GM23338 (cell line): Measurements from ENCODE around the gene PITRM1. TPM values are rescaled to one million over a fixed set of nuclear protein-coding genes. Genes with fewer than 3 reads are reported as not detected.

Experiments used
- ATAC-seq: fragments of 200-7000 bp; cut with Tn5 transposase; 3 replicates; pipeline ENCODE4 v1.9.1; 2020
- DNase-seq: peaks from one replicate; pipeline ENCODE4 v3.0.0-alpha.2; 2015; ENCODE audit warnings: low spot score
- H2AFZ ChIP-seq: fragments of 200-600 bp; sonication (generic); 2 replicates; pipeline ENCODE4 v1.8.0; 2016; ENCODE audit warnings: antibody characterized with exemption, mild to moderate bottlenecking, moderate library complexity
- H3F3A ChIP-seq: fragments of 200-600 bp; sonication (generic); replicated peaks from 2 replicates; pipeline ENCODE4 v1.8.0; 2017; ENCODE audit warnings: antibody characterized with exemption, mixed run types, low read depth
- H3K27ac ChIP-seq: fragments of 200-600 bp; sonication (generic); 2 replicates; pipeline ENCODE4 v1.6.1; 2016; ENCODE audit warnings: low read depth
- H3K27me3 ChIP-seq: fragments of 200-600 bp; sonication (generic); 2 replicates; pipeline ENCODE4 v1.8.0; 2016; ENCODE audit warnings: mild to moderate bottlenecking, mixed run types, moderate library complexity; ENCODE audit not compliant: insufficient read depth
- H3K36me3 ChIP-seq: fragments of 200-600 bp; sonication (generic); 2 replicates; pipeline ENCODE4 v1.8.0; 2016; ENCODE audit warnings: mild to moderate bottlenecking; ENCODE audit not compliant: insufficient read depth
- H3K4me1 ChIP-seq: fragments of 200-600 bp; sonication (generic); 2 replicates; pipeline ENCODE4 v1.8.0; 2016; ENCODE audit warnings: mild to moderate bottlenecking, moderate library complexity; ENCODE audit not compliant: insufficient read depth
- H3K4me2 ChIP-seq: fragments of 200-600 bp; sonication (generic); 2 replicates; pipeline ENCODE4 v1.7.1; 2017; ENCODE audit warnings: mixed run types
- H3K4me3 ChIP-seq: fragments of 200-600 bp; sonication (generic); 2 replicates; pipeline ENCODE4 v1.6.1; 2016; ENCODE audit warnings: mixed run types
- H3K79me2 ChIP-seq: fragments of 200-600 bp; sonication (generic); replicated peaks from 2 replicates; pipeline ENCODE4 v1.8.0; 2017; ENCODE audit warnings: mild to moderate bottlenecking; ENCODE audit not compliant: insufficient read depth
- H3K9me2 ChIP-seq: fragments of 200-600 bp; sonication (generic); 2 replicates; pipeline ENCODE4 v1.8.0; 2017; ENCODE audit not compliant: insufficient read depth
- H4K20me1 ChIP-seq: fragments of 200-600 bp; sonication (generic); replicated peaks from 2 replicates; pipeline ENCODE4 v1.8.0; 2017; ENCODE audit warnings: mild to moderate bottlenecking; ENCODE audit not compliant: insufficient read depth
- H3K27ac Mint-ChIP-seq: 2 replicates; pipeline ENCODE4 v1.8.0; 2020; ENCODE audit warnings: inconsistent platforms, mild to moderate bottlenecking, moderate library complexity, mixed read lengths
- H3K27me3 Mint-ChIP-seq: 3 replicates; pipeline ENCODE4 v1.8.0; 2022; ENCODE audit warnings: low read depth, mild to moderate bottlenecking, moderate library complexity, mixed read lengths, inconsistent platforms; ENCODE audit not compliant: insufficient read depth, poor library complexity
- H3K36me3 Mint-ChIP-seq: 3 replicates; pipeline ENCODE4 v1.8.0; 2021; ENCODE audit warnings: low read depth, mild to moderate bottlenecking, inconsistent platforms, moderate library complexity, mixed read lengths
- H3K4me1 Mint-ChIP-seq: 3 replicates; pipeline ENCODE4 v1.8.0; 2020; ENCODE audit warnings: mild to moderate bottlenecking, inconsistent platforms, mixed read lengths
- H3K4me3 Mint-ChIP-seq: 3 replicates; pipeline ENCODE4 v1.8.0; 2021; ENCODE audit warnings: moderate library complexity, mild to moderate bottlenecking, inconsistent platforms, mixed read lengths
- H3K9me3 Mint-ChIP-seq: 3 replicates; pipeline ENCODE4 v1.8.0; 2020; ENCODE audit warnings: moderate library complexity, mild to moderate bottlenecking, inconsistent platforms, mixed read lengths
- CREB1 ChIP-seq: fragments of 250-450 bp; sonication (Bioruptor Pico); IDR thresholded peaks from 2 replicates; pipeline ENCODE4 v1.5.0; 2020; ENCODE audit warnings: low read depth, mild to moderate bottlenecking, moderate library complexity
- ETS1 ChIP-seq: IDR thresholded peaks from 2 replicates; pipeline ENCODE4 v1.6.1; 2016; ENCODE audit warnings: antibody characterized with exemption
- EZH2 ChIP-seq: fragments of 200-600 bp; sonication (generic); IDR thresholded peaks from one replicate; pipeline ENCODE4 v1.8.0; 2017; ENCODE audit warnings: antibody characterized with exemption, mild to moderate bottlenecking, low read depth; ENCODE audit not compliant: unreplicated experiment
- EZH2phosphoT487 ChIP-seq: fragments of 200-600 bp; sonication (generic); IDR thresholded peaks from one replicate; pipeline ENCODE4 v1.8.1; 2018; ENCODE audit warnings: antibody characterized with exemption; ENCODE audit not compliant: unreplicated experiment
- NANOG ChIP-seq: IDR thresholded peaks from 2 replicates; pipeline ENCODE4 v1.6.1; 2016; ENCODE audit warnings: antibody characterized with exemption, borderline replicate concordance
- POLR2AphosphoS5 ChIP-seq: IDR thresholded peaks from 2 replicates; pipeline ENCODE4 v1.6.1; 2016; ENCODE audit warnings: antibody characterized with exemption, low read depth
- ZNF331 ChIP-seq: fragments of 250-450 bp; sonication (Bioruptor Pico); IDR thresholded peaks from 2 replicates; pipeline ENCODE4 v1.5.0; 2020; ENCODE audit warnings: low read depth, mild to moderate bottlenecking, moderate library complexity
- ZNF462 ChIP-seq: fragments of 250-450 bp; sonication (Bioruptor Pico); IDR thresholded peaks from 2 replicates; pipeline ENCODE4 v1.5.0; 2020; ENCODE audit warnings: mild to moderate bottlenecking, moderate library complexity
- polyA plus RNA-seq: library from polyadenylated mRNA; unstranded; fragments of >200 nt; fragmentation: Nextera tagmentation; extraction: Ambion mirVana; gene quantifications from 2 replicates; pipeline ENCODE4 v1.2.1, GENCODE V29; 2016
- total RNA-seq: library from RNA; depleted of rRNA; stranded (reverse); fragments of >200 nt; shearing (Covaris generic); gene quantifications from 2 replicates; pipeline ENCODE4 v1.2.3, GENCODE V29; 2014
- TF ChIP-seq, protein P1 (sequence below): IDR thresholded peaks from one replicate; pipeline ENCODE4 v1.6.1; 2018; ENCODE audit warnings: antibody characterized with exemption; ENCODE audit not compliant: unreplicated experiment

Gene PITRM1
- total and polyA plus RNA-seq, 2 experiments from 2014 or later: 29.0 to 33.0 TPM

GRCh38 chr10:3125527-3126170, 46.9 kb downstream of the PITRM1 start:
- H3K27me3 ChIP-seq: no peaks in the 10 kb centered on the region
- TF ChIP-seq CREB1 (CRISPR knock-in tag): no peak
- no peak overlapping the region for H3K27ac ChIP-seq
- no peaks in the 10 kb centered on the region for H3K9me2 ChIP-seq
- H3K79me2 ChIP-seq: no peaks in the 10 kb centered on the region
- Mint-ChIP-seq H3K9me3 (no peaks in the 10 kb centered on the region), H3K4me1 (no peaks in the 10 kb centered on the region), H3K4me3 (no peak overlapping the region), H3K27ac (peak overlapping the region; percentile 36; the same call in 1 of the 2 replicates), H3K27me3 (peaks cover 14% of the 10 kb centered on the region), H3K36me3 (peaks cover 51% of the 10 kb centered on the region)
- H3F3A ChIP-seq: no peaks in the 10 kb centered on the region
- no peak overlapping the region for H3K4me2 ChIP-seq
- no peaks in the 10 kb centered on the region for H3K4me1 ChIP-seq
- no peak for DNase-seq
- ATAC-seq: no peak
- no peak overlapping the region for H2AFZ ChIP-seq
- H3K36me3 ChIP-seq: peaks cover 5% of the 10 kb centered on the region; the same call in 1 of the 2 replicates
- H3K4me3 ChIP-seq: no peak overlapping the region
- no peaks in the 10 kb centered on the region for H4K20me1 ChIP-seq

- H3K36me3 ChIP-seq: peaks cover 5% of the 10 kb centered on the region; the same call in 1 of the 2 replicates
- TF ChIP-seq ETS1 (no peak), POLR2AphosphoS5 (no peak), EZH2 (no peak), NANOG (no peak), ZNF331 (CRISPR knock-in tag) (no peak), ZNF462 (no peak), EZH2phosphoT487 (no peak)
- TF ChIP-seq, protein P1, sequence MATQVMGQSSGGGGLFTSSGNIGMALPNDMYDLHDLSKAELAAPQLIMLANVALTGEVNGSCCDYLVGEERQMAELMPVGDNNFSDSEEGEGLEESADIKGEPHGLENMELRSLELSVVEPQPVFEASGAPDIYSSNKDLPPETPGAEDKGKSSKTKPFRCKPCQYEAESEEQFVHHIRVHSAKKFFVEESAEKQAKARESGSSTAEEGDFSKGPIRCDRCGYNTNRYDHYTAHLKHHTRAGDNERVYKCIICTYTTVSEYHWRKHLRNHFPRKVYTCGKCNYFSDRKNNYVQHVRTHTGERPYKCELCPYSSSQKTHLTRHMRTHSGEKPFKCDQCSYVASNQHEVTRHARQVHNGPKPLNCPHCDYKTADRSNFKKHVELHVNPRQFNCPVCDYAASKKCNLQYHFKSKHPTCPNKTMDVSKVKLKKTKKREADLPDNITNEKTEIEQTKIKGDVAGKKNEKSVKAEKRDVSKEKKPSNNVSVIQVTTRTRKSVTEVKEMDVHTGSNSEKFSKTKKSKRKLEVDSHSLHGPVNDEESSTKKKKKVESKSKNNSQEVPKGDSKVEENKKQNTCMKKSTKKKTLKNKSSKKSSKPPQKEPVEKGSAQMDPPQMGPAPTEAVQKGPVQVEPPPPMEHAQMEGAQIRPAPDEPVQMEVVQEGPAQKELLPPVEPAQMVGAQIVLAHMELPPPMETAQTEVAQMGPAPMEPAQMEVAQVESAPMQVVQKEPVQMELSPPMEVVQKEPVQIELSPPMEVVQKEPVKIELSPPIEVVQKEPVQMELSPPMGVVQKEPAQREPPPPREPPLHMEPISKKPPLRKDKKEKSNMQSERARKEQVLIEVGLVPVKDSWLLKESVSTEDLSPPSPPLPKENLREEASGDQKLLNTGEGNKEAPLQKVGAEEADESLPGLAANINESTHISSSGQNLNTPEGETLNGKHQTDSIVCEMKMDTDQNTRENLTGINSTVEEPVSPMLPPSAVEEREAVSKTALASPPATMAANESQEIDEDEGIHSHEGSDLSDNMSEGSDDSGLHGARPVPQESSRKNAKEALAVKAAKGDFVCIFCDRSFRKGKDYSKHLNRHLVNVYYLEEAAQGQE: no peak
These were observed 48.0 kb downstream of the PITRM1 start for GRCh38 chr10:3124412-3125175.

More at GRCh38 chr10:3124412-3125175, 48.0 kb downstream of the PITRM1 start:
- no peaks in the 10 kb centered on the region for H3K9me3 Mint-ChIP-seq
- H2AFZ ChIP-seq: no peak overlapping the region
- peaks cover 50% of the 10 kb centered on the region for H3K36me3 Mint-ChIP-seq
- ATAC-seq: no peak
- no peaks in the 10 kb centered on the region for H3K9me2 ChIP-seq
- H3K4me3 Mint-ChIP-seq: no peak overlapping the region
- H3K27me3 Mint-ChIP-seq: peaks cover 15% of the 10 kb centered on the region
- H3K4me1 ChIP-seq: no peaks in the 10 kb centered on the region
- no peak overlapping the region for H3K4me2 ChIP-seq
- H3K4me1 Mint-ChIP-seq: no peaks in the 10 kb centered on the region
- DNase-seq: no peak
- H3F3A ChIP-seq: no peaks in the 10 kb centered on the region
- no peak overlapping the region for H3K27ac Mint-ChIP-seq
- no peaks in the 10 kb centered on the region for H3K27me3 ChIP-seq
- H3K27ac ChIP-seq: peak overlapping the region; percentile 32; the same call in 1 of the 2 replicates
- H4K20me1 ChIP-seq: no peaks in the 10 kb centered on the region
- H3K4me3 ChIP-seq: no peak overlapping the region
- no peaks in the 10 kb centered on the region for H3K79me2 ChIP-seq
